ENCODE data around the gene ALDOB.

- TF ChIP-seq SP1 (IDR thresholded peaks at IDR 0.05) (no peak), HDGF (IDR thresholded peaks at IDR 0.05; ENCODE audit: borderline replicate concordance) (no peak), CTBP1 (IDR thresholded peaks at IDR 0.05; ENCODE audit: borderline replicate concordance) (no peak)
Observed at GRCh38 chr9:101442318-101442717, 6.7 kb upstream of the ALDOB start.
